GM08714 (cell line): ENCODE measurements around the gene DNAJA4.
A peak's percentile ranks its signal among the peaks of the same experiment; 100 is the strongest.

Experiments used
- H3K4me3 ChIP-seq: fragments of 200-500 bp; sonication (Bioruptor generic); 2 replicates; pipeline ENCODE4 v1.5.1; 2014; ENCODE audit warnings: mild to moderate bottlenecking, low read length, inconsistent platforms
- ZNF274 ChIP-seq: IDR thresholded peaks from 2 replicates; pipeline ENCODE4 v1.6.1; 2012; ENCODE audit warnings: mild to moderate bottlenecking, low read depth, low read length

The DNAJA4 gene

DNA sequence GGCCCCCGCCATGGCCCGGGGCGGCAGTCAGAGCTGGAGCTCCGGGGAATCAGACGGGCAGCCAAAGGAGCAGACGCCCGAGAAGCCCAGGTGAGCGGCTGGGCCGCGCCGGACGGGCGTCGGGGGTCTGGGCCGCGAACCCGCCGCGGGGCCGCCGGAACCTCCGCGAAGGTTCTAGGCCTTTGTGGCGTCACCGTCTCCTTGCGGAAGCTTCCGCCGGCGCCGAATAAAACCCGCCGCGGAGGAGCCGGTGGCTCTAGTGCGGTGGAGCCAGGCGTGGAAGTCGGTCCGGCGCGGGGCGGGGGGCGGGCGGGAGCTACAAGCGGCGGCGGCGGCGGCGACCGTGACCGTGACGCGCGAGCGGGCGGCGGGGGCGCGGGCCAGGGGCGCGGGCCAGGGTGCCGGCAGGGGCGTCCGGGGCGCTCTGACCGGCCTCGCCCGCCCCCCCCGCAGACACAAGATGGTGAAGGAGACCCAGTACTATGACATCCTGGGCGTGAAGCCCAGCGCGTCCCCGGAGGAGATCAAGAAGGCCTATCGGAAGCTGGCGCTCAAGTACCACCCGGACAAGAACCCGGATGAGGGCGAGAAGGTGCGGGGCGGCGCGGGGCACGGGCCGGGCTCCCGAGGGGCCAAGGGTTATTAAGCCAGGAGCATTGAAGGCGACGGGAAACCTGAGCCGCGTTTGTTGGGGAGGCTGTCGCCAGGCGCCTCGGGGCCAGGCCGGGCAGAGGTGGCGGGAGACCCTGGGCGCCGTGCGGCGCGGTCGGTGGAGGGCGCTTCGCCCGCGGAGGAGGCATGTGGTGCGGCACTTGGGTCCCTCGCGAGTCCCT lies at the start of gene DNAJA4:
Gene DNAJA4 (plus strand): TSS at position 259 of the 833 bp plus-strand sequence. CDS start 202 bp downstream, at position 461.
- H3K4me3 ChIP-seq = peak within 1 kb of the TSS; percentile 63; the same call in 1 of the 2 replicates

DNA sequence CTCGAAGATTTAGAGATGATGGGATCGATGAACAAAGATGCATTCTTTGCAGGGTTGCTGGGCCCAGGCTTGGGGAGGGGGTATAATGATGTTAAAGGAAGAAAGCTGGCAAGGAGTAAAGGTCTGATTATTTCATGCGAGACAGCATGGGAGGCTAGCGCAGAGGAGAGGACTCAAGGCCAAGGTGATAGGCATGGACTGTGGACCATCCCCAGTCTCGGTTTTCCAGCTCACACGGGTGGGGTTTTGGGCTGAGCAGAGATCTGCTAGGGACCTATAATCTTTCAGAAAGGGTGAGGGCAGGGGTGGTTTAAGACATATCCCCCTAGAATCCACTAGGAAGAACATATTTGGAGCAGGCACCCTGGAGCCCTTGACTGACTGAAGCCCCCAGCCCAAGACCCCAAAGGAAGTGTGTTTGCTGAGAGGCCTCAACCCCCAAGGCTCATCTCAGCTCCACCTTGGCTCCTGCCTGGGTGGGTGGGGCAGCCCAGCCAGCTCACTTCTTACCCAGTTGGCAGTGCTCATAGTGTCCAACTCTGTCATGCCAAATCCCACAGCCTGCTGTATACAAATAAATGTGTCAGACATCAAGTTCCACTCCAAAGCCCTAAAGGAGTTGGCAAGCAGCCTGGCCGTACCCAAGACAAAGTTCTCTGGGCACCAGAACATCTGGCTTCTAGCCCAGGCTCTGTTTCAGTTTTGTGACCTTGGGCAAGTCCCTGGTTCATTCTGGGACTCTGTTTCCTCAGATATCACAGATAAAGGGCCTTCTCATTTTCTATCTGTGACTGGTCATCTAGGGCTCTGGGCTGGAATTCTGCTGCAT lies 47.9 kb upstream of the DNAJA4 start:
- H3K4me3 ChIP-seq = no peak overlapping the region
- no peak for TF ChIP-seq ZNF274

More for the DNA sequence above, at the start of gene DNAJA4:
- TF ChIP-seq ZNF274 = no peak

DNA sequence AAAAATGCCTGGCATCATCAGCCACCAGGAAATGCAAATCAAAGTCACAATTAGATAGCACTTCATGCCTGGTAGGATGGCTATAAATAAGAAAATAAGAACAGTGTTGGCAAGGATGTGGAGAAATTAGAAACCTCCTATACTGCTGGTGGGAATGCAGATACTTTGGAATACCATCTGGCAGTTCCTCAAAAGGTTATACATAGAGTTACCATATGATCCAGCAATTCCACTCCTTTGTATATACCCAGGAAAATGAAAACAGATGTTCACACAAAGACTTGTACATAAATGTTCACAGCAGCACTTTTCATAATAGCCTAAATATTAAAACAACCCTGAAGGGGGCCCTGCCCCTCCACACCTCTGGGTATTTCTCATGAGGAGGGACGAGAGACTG lies 43.6 kb upstream of the DNAJA4 start:
- no peak for TF ChIP-seq ZNF274
- H3K4me3 ChIP-seq = no peak overlapping the region

DNA sequence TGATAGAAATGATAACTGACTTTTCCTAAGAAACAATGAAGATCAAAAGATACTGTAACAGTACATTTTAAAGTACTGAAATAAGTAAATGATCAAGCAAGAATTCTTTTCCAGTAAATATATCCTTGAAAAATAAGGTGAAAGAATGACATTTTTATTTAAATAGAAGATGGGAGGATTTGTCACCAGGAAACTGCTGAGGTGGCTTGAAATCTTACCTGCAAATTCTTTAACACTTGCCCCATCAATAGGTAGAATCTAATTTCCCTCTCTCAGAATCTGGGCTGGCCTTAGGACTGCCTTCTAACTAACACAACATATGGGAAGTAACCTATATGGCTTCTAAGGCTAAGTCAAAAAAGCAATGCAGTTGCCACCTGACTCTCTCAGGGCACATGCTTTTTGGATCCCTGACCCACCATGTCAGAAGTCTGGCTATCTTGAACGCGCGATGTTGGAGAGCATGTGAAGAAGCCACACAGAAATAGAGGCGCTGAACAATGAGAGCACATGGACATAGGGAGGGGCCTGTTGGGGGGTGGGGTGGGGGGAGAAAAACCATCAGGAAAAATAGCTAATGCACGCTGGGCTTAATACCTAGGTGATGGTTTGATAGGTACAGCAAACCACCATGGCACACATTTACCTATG lies 41.5 kb upstream of the DNAJA4 start:
- H3K4me3 ChIP-seq = no peak overlapping the region
- no peak for TF ChIP-seq ZNF274

DNA sequence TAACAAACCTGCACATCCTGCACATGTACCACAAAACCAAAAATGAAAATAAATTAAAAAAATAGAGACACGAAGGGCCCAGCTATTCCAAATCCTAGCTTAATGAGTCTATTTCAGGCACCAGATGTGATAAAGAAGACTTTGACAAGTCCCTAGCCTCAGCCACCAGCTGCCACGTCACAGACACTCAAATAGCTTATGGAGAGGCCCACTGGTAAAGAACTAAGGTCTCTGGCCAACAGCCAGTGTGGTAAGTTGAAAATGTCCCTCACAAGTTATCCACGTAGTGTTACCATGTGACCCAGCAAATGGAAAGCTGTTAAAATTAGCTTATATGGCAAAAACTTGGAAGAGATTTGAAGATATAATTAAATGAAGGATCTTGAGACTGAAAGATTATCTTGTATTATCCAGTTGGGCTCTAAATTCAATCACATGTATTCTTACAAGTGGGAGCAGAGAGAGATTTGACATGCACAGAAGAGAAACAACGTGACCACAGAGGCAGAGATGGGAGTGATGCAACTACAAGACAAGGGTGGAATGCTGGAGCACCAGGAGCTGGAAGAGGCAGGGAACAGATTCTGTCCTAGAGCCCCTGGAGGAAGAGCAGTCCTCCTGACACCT lies 40.9 kb upstream of the DNAJA4 start:
- H3K4me3 ChIP-seq = no peak overlapping the region
- no peak for TF ChIP-seq ZNF274

DNA sequence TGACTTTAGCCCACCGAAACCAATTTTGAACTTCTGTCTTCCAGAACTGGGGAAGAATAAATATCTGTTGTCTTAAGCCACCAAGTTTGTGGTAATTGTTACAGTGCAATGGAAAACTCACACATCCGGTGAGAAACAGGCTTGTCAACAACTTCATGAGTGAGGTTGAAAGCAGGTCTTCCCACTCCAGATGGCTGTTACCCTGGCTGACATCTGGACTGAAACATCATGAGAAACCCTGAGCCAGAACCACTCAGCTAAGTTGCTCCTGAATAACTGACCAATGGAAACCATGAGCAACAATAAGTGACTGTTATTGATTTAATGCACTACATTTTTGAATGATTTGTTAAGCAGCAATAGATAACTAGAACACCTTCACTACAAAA lies 40.3 kb upstream of the DNAJA4 start:
- TF ChIP-seq ZNF274 = no peak
- H3K4me3 ChIP-seq = no peak overlapping the region

DNA sequence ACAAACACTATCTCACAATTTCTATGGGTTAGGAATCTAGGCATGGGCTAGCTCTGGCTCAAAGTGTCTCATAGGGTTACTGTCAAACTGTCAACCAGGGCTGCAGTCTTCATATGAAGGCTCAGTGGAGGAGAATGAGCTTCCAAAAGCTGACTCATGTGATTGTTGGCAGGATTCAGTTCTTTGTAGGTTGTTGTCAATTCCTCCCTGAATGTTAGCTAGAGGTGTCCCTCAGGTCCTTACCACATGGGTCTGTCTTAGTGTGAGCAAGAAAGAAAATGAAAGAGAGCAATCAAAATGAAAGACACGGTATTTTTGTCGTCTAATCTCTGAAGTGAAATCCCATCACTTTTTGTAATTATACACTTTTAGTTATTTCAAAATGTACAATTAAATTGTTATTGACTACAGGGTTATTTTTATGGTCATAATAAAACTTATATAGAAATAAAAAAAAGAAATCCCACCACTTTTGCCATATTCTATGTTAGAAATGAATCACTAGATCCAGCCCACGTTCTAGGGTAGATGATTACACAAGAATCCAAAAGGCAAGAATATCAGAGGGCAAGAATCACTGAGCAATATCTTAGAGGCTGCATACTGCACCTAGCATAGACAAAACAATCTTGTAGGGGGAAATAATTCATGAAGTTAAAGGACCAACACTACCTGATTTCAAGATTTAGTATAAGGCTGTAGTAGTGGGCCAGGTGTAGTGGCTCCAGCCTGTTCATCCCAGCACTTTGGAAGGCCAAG lies 38.4 kb upstream of the DNAJA4 start:
- no peak overlapping the region for H3K4me3 ChIP-seq
- TF ChIP-seq ZNF274 = no peak

DNA sequence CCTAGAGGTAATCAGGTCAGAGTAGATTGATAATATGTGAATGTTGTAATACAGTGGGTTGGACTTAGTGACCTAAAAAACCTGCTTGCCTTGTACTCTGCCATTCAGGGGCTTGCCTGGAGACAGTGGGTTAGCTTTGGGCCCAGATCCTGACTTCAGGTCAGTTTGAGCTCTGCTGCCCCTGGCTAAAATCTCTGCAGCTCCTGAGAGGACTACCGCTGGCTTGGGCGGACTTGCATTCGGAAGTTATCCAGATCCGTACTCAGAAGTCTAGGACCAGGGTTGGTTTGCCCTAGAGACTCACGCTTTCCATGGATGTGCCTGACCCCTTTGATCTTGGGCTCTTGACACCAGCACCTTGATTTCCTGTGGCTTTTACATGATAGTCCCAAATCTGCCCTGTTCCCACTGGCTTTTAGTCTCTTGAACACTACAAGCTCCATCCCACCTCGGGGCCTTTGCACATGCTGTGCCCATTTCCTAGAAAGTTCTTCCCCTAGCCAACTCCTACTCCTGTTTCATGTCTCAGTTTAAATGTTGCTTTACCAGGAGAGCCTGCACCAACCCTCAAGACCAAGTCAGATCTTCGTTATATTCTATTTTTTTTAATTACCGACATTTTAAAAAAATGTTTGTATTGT lies 35.9 kb upstream of the DNAJA4 start:
- H3K4me3 ChIP-seq = no peak overlapping the region
- no peak for TF ChIP-seq ZNF274

DNA sequence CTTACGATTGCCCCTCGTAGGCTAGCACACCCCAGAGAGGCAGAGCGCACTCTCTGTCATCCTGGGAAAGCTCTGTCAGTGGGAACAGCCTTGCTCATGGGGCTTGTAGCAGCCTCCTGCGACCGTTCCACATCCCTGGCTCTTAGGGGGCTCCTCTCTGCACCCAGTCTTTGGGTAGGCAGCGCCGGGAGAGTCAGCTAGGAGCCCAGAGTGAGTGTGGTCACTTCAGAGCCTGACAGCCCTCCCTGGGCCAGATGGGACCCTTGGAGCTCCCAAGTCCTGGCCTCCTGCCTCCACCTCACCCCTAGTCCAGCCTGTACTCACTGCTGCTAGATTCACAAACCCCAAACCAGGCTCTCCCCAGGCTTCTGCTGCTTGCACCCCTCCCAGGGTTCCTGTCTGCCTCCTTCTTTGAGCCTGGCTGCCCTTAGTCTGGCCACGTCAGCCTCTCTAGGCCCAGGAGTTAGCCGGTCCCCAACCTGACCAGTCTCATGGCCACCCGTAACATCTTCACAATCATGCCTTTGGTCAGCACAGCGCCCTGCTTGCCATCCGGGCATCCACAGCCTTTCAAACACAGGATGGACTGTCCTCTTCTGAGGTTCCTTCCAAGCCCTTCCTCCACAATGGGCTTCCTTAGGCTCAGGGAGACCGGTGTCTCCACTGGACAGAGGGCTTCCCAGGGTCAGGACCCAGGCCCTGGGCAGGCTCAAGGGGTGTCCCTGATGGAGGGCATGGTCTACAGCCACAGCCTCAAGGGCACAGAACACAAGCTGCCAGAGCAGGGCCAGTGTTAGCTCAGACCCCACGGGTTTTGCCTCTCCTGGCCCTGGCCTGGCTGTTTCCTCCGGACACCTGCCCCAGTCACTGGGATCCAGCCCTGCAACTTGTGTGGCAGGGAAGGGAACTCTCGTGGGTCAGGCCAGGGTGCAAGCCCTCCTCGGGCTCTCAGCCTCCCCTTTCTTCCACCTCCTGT lies 34.6 kb upstream of the DNAJA4 start:
- H3K4me3 ChIP-seq = no peak overlapping the region
- no peak for TF ChIP-seq ZNF274

DNA sequence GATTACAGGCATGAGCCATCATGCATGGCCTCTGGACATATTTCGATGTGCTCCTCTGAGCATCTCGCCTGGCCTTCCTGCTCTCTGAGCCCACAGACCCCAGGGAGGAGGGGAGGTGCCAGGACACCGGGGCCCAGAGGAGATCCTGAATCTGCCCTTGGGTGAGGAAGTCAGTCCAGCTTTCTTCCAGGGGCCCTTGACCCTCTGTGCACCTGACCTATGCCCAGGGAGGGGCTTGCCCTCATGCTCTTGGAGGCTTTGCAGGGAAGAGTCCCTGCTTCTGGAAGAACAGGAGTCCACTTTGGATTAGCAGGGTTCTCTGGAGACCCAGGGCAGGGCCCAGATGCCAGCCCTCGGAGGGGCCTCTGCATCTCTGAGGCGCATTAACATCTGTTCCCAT lies 31.4 kb upstream of the DNAJA4 start:
- no peak for TF ChIP-seq ZNF274
- H3K4me3 ChIP-seq = no peak overlapping the region

DNA sequence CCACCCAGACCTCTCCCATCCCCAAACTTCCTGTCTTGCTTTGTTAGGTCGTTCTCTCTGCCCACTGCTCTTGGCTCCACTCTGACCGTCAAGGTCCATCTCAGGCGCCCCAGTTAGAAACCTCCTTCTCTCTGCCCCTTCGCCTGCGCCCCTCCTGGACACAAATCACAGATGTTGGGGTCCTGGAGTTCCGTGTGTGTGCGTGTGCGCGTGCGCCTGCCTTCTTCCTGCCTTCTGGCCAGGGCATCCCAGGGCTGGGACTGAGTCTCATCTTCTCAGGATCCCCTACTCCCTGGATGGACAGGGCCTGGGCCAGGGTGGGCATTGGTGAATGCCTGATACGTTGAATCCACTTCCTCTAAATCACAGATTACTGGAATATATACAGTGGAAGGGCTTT lies 30.9 kb upstream of the DNAJA4 start:
- no peak for TF ChIP-seq ZNF274
- no peak overlapping the region for H3K4me3 ChIP-seq

DNA sequence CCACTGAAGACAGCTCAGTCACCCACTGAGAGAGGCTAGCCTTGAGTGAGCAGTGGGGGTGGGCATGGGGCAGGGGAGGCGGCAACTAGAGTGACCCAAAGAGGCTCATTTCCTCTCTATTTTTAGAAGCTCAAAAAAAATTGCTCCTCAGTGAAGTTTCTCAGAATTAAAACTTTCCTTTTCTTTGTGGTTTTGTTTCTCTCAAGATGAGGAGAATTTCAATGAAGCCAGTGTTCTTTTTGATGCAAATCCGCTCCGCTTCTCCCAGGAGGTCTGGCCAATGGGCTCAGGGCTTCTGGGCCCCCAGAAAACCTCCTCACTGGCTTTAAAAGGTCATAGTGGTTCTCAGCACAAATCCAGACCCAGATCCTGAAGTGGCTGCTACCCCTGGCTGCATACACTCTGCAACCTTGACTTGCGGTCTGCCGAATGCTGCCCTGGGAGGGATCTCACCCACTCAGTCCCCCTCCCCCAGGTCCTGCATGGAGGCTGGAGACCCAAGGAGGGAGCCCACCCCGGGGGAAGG lies 29.8 kb upstream of the DNAJA4 start, which contains the start of gene ACSBG1:
Gene ACSBG1 (minus strand): TSS at position 51 of the 526 bp plus-strand sequence. CDS start 64 bp downstream, outside the sequence.
- H3K4me3 ChIP-seq = no peak within 1 kb of the TSS
- no peak for TF ChIP-seq ZNF274
